K562 (cell line): ENCODE results near the gene MED15. TPM values are rescaled to one million over a fixed set of nuclear protein-coding genes. Genes with fewer than 3 reads are reported as not detected.

Experiments
- ARHGAP35 ChIP-seq: fragments of 450-650 bp; IDR thresholded peaks from 2 replicates; pipeline ENCODE4 v1.6.1; 2018; ENCODE audit not compliant: partially characterized antibody
- ATF4 ChIP-seq: fragments of 450-650 bp; formaldehyde crosslinking; IDR thresholded peaks from 2 replicates; pipeline ENCODE4 v1.4.0; 2022; ENCODE audit warnings: mild to moderate bottlenecking, moderate library complexity
- BRD4 ChIP-seq: fragments of 200-600 bp; sonication (generic); IDR thresholded peaks from 2 replicates; pipeline ENCODE4 v1.6.1; 2017; ENCODE audit warnings: inconsistent platforms
- CBFB ChIP-seq: sonication (generic); formaldehyde crosslinking; IDR thresholded peaks from 2 replicates; pipeline ENCODE4 v1.4.0; 2020; ENCODE audit warnings: mild to moderate bottlenecking, missing genetic modification reagents
- CTCFL ChIP-seq: IDR thresholded peaks from 2 replicates; pipeline ENCODE4 v1.6.1; 2011; ENCODE audit warnings: borderline replicate concordance, low read depth, mild to moderate bottlenecking, moderate library complexity, low read length; ENCODE audit not compliant: insufficient read depth, poor library complexity, severe bottlenecking
- E2F8 ChIP-seq: fragments of 450-650 bp; IDR thresholded peaks from 2 replicates; pipeline ENCODE4 v1.7.1; 2018; ENCODE audit warnings: mild to moderate bottlenecking, low read depth; ENCODE audit not compliant: partially characterized antibody
- EP300 ChIP-seq: IDR thresholded peaks from 2 replicates; pipeline ENCODE4 v1.6.1; 2012; ENCODE audit warnings: low read length, improper control_type of control experiment
- HDAC1 ChIP-seq, 2 experiments: fragments of 450-650 bp; IDR thresholded peaks; 2 replicates each; pipeline ENCODE4 v1.6.1; 2016 to 2017; ENCODE audit warnings: inconsistent platforms in 1 of 2, mild to moderate bottlenecking in 1 of 2, moderate library complexity in 1 of 2
- KAT2B ChIP-seq: IDR thresholded peaks from one replicate; pipeline ENCODE4 v1.6.1; 2012; ENCODE audit warnings: low read depth, mild to moderate bottlenecking, control low read depth, inconsistent platforms, low read length, moderate library complexity
- KDM2B ChIP-seq: fragments of 250-450 bp; sonication (Bioruptor Pico); IDR thresholded peaks from 2 replicates; pipeline ENCODE4 v1.8.0; 2021; ENCODE audit warnings: mild to moderate bottlenecking, moderate library complexity
- KLF16 ChIP-seq: IDR thresholded peaks from 2 replicates; pipeline ENCODE4 v1.6.1; 2016; ENCODE audit warnings: antibody characterized with exemption
- LEF1 ChIP-seq: fragments of 450-650 bp; IDR thresholded peaks from 2 replicates; pipeline ENCODE4 v1.6.1; 2016; ENCODE audit warnings: mild to moderate bottlenecking
- MAZ ChIP-seq, 2 experiments: fragments of 450-650 bp in 1 of 2; sonication (generic) in 1 of 2; formaldehyde crosslinking; IDR thresholded peaks in 1 of 2; conservative IDR thresholded peaks in 1 of 2; 2 replicates each; pipeline versions ENCODE4 v1.4.0 to v1.5.0; 2020; ENCODE audit warnings: mild to moderate bottlenecking in 1 of 2, missing genetic modification reagents in 1 of 2
- MLX ChIP-seq, 2 experiments: fragments of 450-650 bp in 1 of 2; sonication (generic) in 1 of 2; formaldehyde crosslinking; conservative IDR thresholded peaks; 2 replicates each; pipeline versions ENCODE4 v1.4.0 to v1.8.1; 2020 to 2022; ENCODE audit warnings: mild to moderate bottlenecking in 1 of 2, missing genetic modification reagents in 1 of 2
- MTA1 ChIP-seq: fragments of 450-650 bp; IDR thresholded peaks from 2 replicates; pipeline ENCODE4 v1.6.1; 2017; ENCODE audit warnings: borderline replicate concordance
- NFIX ChIP-seq: fragments of 250-450 bp; sonication (Bioruptor Pico); IDR thresholded peaks from 2 replicates; pipeline ENCODE4 v1.4.0; 2020; ENCODE audit warnings: low read depth, mild to moderate bottlenecking, moderate library complexity
- NUFIP1 ChIP-seq: fragments of 450-650 bp; IDR thresholded peaks from 2 replicates; pipeline ENCODE4 v1.6.1; 2018; ENCODE audit not compliant: partially characterized antibody
- POLR2A ChIP-seq: fragments of 450-650 bp; conservative IDR thresholded peaks from 2 replicates; pipeline ENCODE4 v1.6.1; 2016
- RAD21 ChIP-seq, 2 experiments: fragments of 250-450 bp in 1 of 2; fragments of 450-650 bp in 1 of 2; sonication (Bioruptor Pico) in 1 of 2; formaldehyde crosslinking in 1 of 2; IDR thresholded peaks in 1 of 2; conservative IDR thresholded peaks in 1 of 2; 2 replicates each; pipeline versions ENCODE4 v1.4.0 to v1.8.0; 2020 to 2022; ENCODE audit warnings: mild to moderate bottlenecking in 2 of 2, moderate library complexity in 1 of 2
- SRSF1 ChIP-seq: fragments of 200-400 bp; formaldehyde crosslinking; IDR thresholded peaks from 2 replicates; pipeline ENCODE4 v1.6.1; 2017; ENCODE audit warnings: mild to moderate bottlenecking, low read depth, low read length, moderate library complexity
- TAF9B ChIP-seq: fragments of 450-650 bp; IDR thresholded peaks from 2 replicates; pipeline ENCODE4 v1.6.1; 2018; ENCODE audit warnings: mild to moderate bottlenecking; ENCODE audit not compliant: partially characterized antibody
- ZNF561 ChIP-seq: fragments of 450-650 bp; formaldehyde crosslinking; conservative IDR thresholded peaks from 2 replicates; pipeline ENCODE4 v1.4.0; 2020; ENCODE audit warnings: mild to moderate bottlenecking, moderate library complexity
- ZNF778 ChIP-seq: fragments of 450-650 bp; formaldehyde crosslinking; IDR thresholded peaks from 2 replicates; pipeline ENCODE4 v1.4.0; 2020; ENCODE audit warnings: mild to moderate bottlenecking, moderate library complexity
- polyA plus RNA-seq, 8 experiments: library from polyadenylated mRNA; depleted of rRNA in 4 of 8; stranded (reverse) in 5 of 8; unstranded in 3 of 8; fragments of >200 nt; fragmentation: Nextera tagmentation in 2 of 8; fragmentation: Illumina TruSeq in 1 of 8; extraction: Ambion mirVana in 2 of 8; extraction: Trizol in 1 of 8; gene quantifications; 2 replicates each; pipeline versions ENCODE4 v1.2.1 to v1.2.3, GENCODE V29; 2011 to 2014; ENCODE audit warnings: inconsistent platforms in 1 of 8, missing spikeins in 1 of 8
- total RNA-seq, 7 experiments: library from RNA; depleted of rRNA in 6 of 7; stranded (reverse); fragments of >200 nt in 6 of 7; fragmentation: Illumina TruSeq in 2 of 7; extraction: Trizol in 2 of 7; gene quantifications; 2 replicates each; pipeline versions ENCODE4 v1.2.1 to v1.2.3, GENCODE V29; 2011 to 2021; ENCODE audit warnings: low replicate concordance in 1 of 7

The MED15 gene
- total and polyA plus RNA-seq, 9 of the 15 experiments (the other 6 are each of a cell fraction or from before 2014, with no cell fraction given), result 4.0 to 271 (median 60.1) TPM

- no peak for TF ChIP-seq HDAC1 (IDR thresholded peaks at IDR 0.05)
- TF ChIP-seq EP300, result peak; percentile 29; the same call in 1 of the 2 replicates
- TF ChIP-seq RAD21 (CRISPR knock-in tag; conservative IDR thresholded peaks at IDR 0.05 in 1 of 2, IDR thresholded peaks at IDR 0.05 in 1 of 2), result peak; percentile 70 to 80
- peak; percentile 83; the same call in 1 of the 2 replicates for TF ChIP-seq KLF16
- peak in 1 of 2 experiments; percentile 45 for TF ChIP-seq MAZ (CRISPR knock-in tag; conservative IDR thresholded peaks at IDR 0.05 in 1 of 2, IDR thresholded peaks at IDR 0.05 in 1 of 2)
- no peak for TF ChIP-seq POLR2A
- TF ChIP-seq MLX (CRISPR knock-in tag; conservative IDR thresholded peaks at IDR 0.05), result no peak; a peak in 1 of 4 replicates
- no peak for TF ChIP-seq SRSF1
- no peak for TF ChIP-seq ZNF561
- no peak for TF ChIP-seq TAF9B
- TF ChIP-seq MTA1, result peak; percentile 20; the same call in 1 of the 2 replicates
- peak; percentile 99 for TF ChIP-seq CTCFL
- 0 out of 2 replicates have a peak, but pooled peaks have one; percentile 58 for TF ChIP-seq BRD4
- 0 out of 2 replicates have a peak, but pooled peaks have one; percentile 40 for TF ChIP-seq ATF4
- no peak for TF ChIP-seq ZNF778 (CRISPR knock-in tag)
- peak; percentile 28 for TF ChIP-seq E2F8
- TF ChIP-seq LEF1, result 0 out of 2 replicates have a peak, but pooled peaks have one; percentile 30
- no peak for TF ChIP-seq ARHGAP35
- TF ChIP-seq NUFIP1, result no peak
- no peak for TF ChIP-seq CBFB (CRISPR knock-in tag)
- TF ChIP-seq KAT2B, result no peak
- no peak for TF ChIP-seq NFIX (CRISPR knock-in tag)
- 0 out of 2 replicates have a peak, but pooled peaks have one; percentile 40 for TF ChIP-seq KDM2B (CRISPR knock-in tag)
Observed at GRCh38 chr22:20571531-20572007, 64.2 kb downstream of the MED15 start (continued).
